ENCODE data around the gene LRTM1. TPM values are rescaled to one million over a fixed set of nuclear protein-coding genes. Genes with fewer than 3 reads are reported as not detected.

LRTM1 gene
- total RNA-seq, 2 donors from 2014 or later: not detected

DNA sequence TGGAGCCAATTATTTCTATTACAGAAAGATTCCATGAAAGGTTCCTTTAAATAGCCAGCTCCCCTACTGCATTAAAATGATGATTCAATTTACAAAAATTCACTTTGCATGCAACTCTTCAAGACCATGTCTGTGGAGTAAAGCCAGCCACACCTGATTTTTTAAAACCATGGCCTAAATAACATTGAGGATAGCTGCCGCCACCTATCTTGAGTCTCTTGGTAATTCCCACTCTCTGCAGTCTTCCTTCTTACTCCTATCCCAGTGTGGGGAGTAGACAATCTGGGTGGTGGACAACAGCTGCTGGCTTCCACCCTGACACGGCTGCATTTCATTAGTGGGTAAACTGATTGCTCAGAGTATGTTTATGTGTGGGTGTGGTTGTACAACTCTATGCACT, 10.7 kb downstream of the LRTM1 start:
- Mint-ChIP-seq H3K36me3 (ENCODE audit: low read depth) (no peaks in the 10 kb centered on the region), H3K27me3 (no peaks in the 10 kb centered on the region), H3K9me3 (peaks cover 4% of the 10 kb centered on the region), H3K27ac (no peak overlapping the region), H3K4me3 (no peak overlapping the region), H3K4me1 (no peaks in the 10 kb centered on the region)
- no peak for ATAC-seq (replicated peaks)

GRCh38 chr3:54916732-54917131, 11.1 kb downstream of the LRTM1 start:
- Mint-ChIP-seq H3K4me1 (no peaks in the 10 kb centered on the region), H3K9me3 (peaks cover 4% of the 10 kb centered on the region), H3K36me3 (ENCODE audit: low read depth) (no peaks in the 10 kb centered on the region), H3K27ac (no peak overlapping the region), H3K4me3 (no peak overlapping the region), H3K27me3 (no peaks in the 10 kb centered on the region)
- no peak for ATAC-seq (replicated peaks)

- no peak overlapping the region for H3K27ac Mint-ChIP-seq
- ATAC-seq (replicated peaks): no peak
- no peaks in the 10 kb centered on the region for H3K4me1 Mint-ChIP-seq
- H3K9me3 Mint-ChIP-seq: peaks cover 7% of the 10 kb centered on the region
- H3K36me3 Mint-ChIP-seq (ENCODE audit: low read depth): no peaks in the 10 kb centered on the region
- H3K27me3 Mint-ChIP-seq: no peaks in the 10 kb centered on the region
- H3K4me3 Mint-ChIP-seq: no peak overlapping the region
Observed at GRCh38 chr3:54915976-54916375, 11.9 kb downstream of the LRTM1 start.

- Mint-ChIP-seq H3K4me3 (no peak overlapping the region), H3K36me3 (ENCODE audit: low read depth) (no peaks in the 10 kb centered on the region), H3K27me3 (no peaks in the 10 kb centered on the region), H3K9me3 (peaks cover 7% of the 10 kb centered on the region), H3K4me1 (no peaks in the 10 kb centered on the region), H3K27ac (no peak overlapping the region)
- ATAC-seq (replicated peaks): no peak
Observed at GRCh38 chr3:54915181-54915580, 12.7 kb downstream of the LRTM1 start.

DNA sequence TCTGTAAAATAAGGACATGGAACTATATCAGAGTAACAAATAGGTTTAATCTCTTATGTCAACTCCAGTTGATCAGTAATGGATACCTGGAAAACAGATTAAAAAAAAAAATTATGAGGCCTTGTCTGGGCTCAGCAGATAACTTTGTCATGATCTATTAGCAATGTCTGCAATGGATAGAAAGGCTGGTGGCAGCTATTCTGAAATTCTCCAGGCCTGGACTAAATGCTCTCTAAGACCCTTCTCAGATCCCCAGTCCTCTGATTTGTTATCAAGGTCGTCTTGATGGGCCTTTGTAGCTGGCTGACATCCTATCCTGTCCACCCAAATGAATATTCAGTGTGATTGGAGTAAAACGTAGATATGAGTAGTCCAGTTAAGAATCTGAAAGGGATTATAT, 13.7 kb downstream of the LRTM1 start:
- no peak overlapping the region for H3K27ac Mint-ChIP-seq
- H3K27me3 Mint-ChIP-seq: no peaks in the 10 kb centered on the region
- H3K9me3 Mint-ChIP-seq: peaks cover 7% of the 10 kb centered on the region
- no peaks in the 10 kb centered on the region for H3K36me3 Mint-ChIP-seq (ENCODE audit: low read depth)
- no peak for ATAC-seq (replicated peaks)
- no peak overlapping the region for H3K4me3 Mint-ChIP-seq
- H3K4me1 Mint-ChIP-seq: no peaks in the 10 kb centered on the region

- H3K36me3 Mint-ChIP-seq (ENCODE audit: low read depth): no peaks in the 10 kb centered on the region
- H3K4me1 Mint-ChIP-seq: no peaks in the 10 kb centered on the region
- no peak overlapping the region for H3K27ac Mint-ChIP-seq
- H3K4me3 Mint-ChIP-seq: no peak overlapping the region
- peaks cover 7% of the 10 kb centered on the region for H3K9me3 Mint-ChIP-seq
- ATAC-seq (replicated peaks): no peak
- H3K27me3 Mint-ChIP-seq: no peaks in the 10 kb centered on the region
Observed at GRCh38 chr3:54909191-54909590, 18.7 kb downstream of the LRTM1 start.

DNA sequence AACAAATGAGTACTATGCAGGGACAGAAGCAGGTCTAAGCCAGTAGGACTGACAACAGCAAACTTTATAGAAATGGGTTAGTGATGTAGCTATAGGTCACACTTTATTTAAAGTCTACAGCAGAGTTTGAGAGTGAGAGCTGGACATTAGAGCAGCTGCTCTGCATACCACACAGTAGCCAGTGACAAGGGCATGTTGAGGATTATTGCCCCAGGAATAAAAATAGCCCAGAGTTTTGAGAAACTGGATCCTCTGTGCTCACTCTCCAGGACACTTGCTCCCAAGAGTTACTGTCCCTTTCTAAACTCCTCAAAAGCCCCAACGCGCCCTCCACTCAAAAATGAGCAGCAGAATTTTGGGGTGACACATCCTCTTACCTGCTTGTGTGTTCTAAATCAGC, 21.1 kb downstream of the LRTM1 start:
- Mint-ChIP-seq H3K36me3 (ENCODE audit: low read depth) (no peaks in the 10 kb centered on the region), H3K27ac (no peak overlapping the region), H3K9me3 (peaks cover 3% of the 10 kb centered on the region), H3K4me1 (no peaks in the 10 kb centered on the region), H3K27me3 (no peaks in the 10 kb centered on the region), H3K4me3 (no peak overlapping the region)
- no peak for ATAC-seq (replicated peaks)

DNA sequence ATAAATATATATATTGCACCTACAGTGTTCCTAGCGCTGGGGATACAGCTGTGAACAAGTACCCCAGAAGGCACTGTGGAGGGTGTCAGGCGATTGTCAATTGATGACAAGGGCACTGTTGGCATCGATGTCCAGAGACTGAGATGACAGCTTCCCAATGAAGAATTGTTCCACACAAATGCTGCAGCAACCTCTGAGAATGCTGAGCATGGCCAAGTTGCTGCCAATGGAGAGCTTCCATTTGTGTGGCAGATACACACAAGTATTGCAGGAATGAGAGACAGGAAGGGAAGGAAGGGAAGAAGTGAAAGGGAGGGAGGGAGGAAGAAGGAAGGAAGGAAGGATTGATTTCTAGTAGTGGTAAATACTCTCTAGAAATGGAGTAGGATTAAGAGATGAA, 21.9 kb downstream of the LRTM1 start:
- no peak overlapping the region for H3K4me3 Mint-ChIP-seq
- H3K27ac Mint-ChIP-seq: no peak overlapping the region
- no peaks in the 10 kb centered on the region for H3K27me3 Mint-ChIP-seq
- H3K36me3 Mint-ChIP-seq (ENCODE audit: low read depth): no peaks in the 10 kb centered on the region
- ATAC-seq (replicated peaks): no peak
- H3K4me1 Mint-ChIP-seq: no peaks in the 10 kb centered on the region
- H3K9me3 Mint-ChIP-seq: no peaks in the 10 kb centered on the region

- Mint-ChIP-seq H3K27me3 (no peaks in the 10 kb centered on the region), H3K4me1 (no peaks in the 10 kb centered on the region)
Observed at GRCh38 chr3:54905261-54905888, 22.5 kb downstream of the LRTM1 start.

DNA sequence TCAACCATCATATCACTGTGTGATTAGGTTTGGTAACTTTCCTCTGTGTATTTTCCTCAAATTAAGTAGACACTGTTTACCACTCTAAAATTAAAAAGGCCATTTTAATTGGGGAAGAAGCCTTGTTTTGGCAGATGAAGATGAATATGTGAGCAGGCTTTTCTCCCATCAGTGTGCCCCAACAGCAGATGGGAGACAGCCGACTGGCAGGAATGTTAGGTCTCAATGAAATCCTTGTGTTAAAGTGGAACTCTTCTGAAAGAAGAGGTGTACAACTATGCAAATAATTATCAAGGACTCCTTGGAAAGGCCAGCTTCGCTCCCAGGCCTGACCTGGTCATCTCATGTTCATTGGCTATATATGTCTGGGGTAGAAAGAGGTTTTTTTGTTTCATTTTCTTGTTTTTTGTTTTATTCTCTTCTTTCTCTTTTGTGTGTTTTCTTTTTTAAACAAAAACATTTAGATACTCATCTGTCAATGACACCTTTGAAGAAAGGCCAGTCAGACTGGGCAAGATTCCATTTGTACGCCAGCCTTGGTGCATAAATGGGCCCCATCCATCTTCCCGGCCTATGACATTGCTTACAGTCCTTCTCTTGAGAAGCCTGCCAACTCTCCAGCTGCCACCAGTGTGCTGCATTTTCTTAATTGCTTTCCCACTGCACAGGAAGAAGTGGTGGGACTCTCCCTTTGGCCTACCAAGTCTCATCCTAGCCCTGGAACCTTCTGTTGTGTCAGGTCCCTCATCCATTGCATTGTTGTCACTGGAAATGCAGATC, 25.8 kb downstream of the LRTM1 start:
- Mint-ChIP-seq H3K4me3 (no peak overlapping the region), H3K27me3 (no peaks in the 10 kb centered on the region), H3K36me3 (ENCODE audit: low read depth) (no peaks in the 10 kb centered on the region), H3K27ac (no peak overlapping the region), H3K9me3 (no peaks in the 10 kb centered on the region), H3K4me1 (no peaks in the 10 kb centered on the region)
- ATAC-seq (replicated peaks): no peak

More at GRCh38 chr3:54905261-54905888, 22.5 kb downstream of the LRTM1 start:
- Mint-ChIP-seq H3K9me3 (no peaks in the 10 kb centered on the region), H3K4me3 (no peak overlapping the region), H3K27ac (no peak overlapping the region), H3K36me3 (ENCODE audit: low read depth) (no peaks in the 10 kb centered on the region)
- no peak for ATAC-seq (replicated peaks)

GRCh38 chr3:54900838-54901591, 26.8 kb downstream of the LRTM1 start:
- Mint-ChIP-seq H3K9me3 (no peaks in the 10 kb centered on the region), H3K36me3 (ENCODE audit: low read depth) (no peaks in the 10 kb centered on the region), H3K27me3 (no peaks in the 10 kb centered on the region), H3K27ac (no peak overlapping the region), H3K4me1 (no peaks in the 10 kb centered on the region), H3K4me3 (no peak overlapping the region)
- no peak for ATAC-seq (replicated peaks)

- no peak overlapping the region for H3K4me3 Mint-ChIP-seq
- no peaks in the 10 kb centered on the region for H3K36me3 Mint-ChIP-seq (ENCODE audit: low read depth)
- no peak for ATAC-seq (replicated peaks)
- no peaks in the 10 kb centered on the region for H3K9me3 Mint-ChIP-seq
- no peaks in the 10 kb centered on the region for H3K27me3 Mint-ChIP-seq
- no peak overlapping the region for H3K27ac Mint-ChIP-seq
- no peaks in the 10 kb centered on the region for H3K4me1 Mint-ChIP-seq
Observed at GRCh38 chr3:54899273-54899672, 28.6 kb downstream of the LRTM1 start.

GRCh38 chr3:54897028-54897711, 30.7 kb downstream of the LRTM1 start:
- Mint-ChIP-seq H3K4me3 (no peak overlapping the region), H3K4me1 (no peaks in the 10 kb centered on the region), H3K36me3 (ENCODE audit: low read depth) (no peaks in the 10 kb centered on the region), H3K9me3 (no peaks in the 10 kb centered on the region), H3K27ac (no peak overlapping the region), H3K27me3 (no peaks in the 10 kb centered on the region)
- no peak for ATAC-seq (replicated peaks)

- Mint-ChIP-seq H3K27ac (no peak overlapping the region), H3K9me3 (no peaks in the 10 kb centered on the region), H3K4me1 (no peaks in the 10 kb centered on the region), H3K4me3 (no peak overlapping the region), H3K36me3 (ENCODE audit: low read depth) (no peaks in the 10 kb centered on the region), H3K27me3 (no peaks in the 10 kb centered on the region)
- no peak for ATAC-seq (replicated peaks)
Observed at GRCh38 chr3:54895613-54896012, 32.2 kb downstream of the LRTM1 start.
